WTC11 (cell line): Measurements from ENCODE around the gene FA2H.

Source experiments
- CTCF ChIP-seq: fragments of 200-600 bp; IDR thresholded peaks from 2 replicates; pipeline ENCODE4 v1.8.0; 2022; ENCODE audit warnings: antibody characterized with exemption
- ETV6 ChIP-seq: sonication (generic); formaldehyde crosslinking; IDR thresholded peaks from 2 replicates; pipeline ENCODE4 v1.8.1; 2022; ENCODE audit warnings: mild to moderate bottlenecking, missing genetic modification reagents
- MLX ChIP-seq: sonication (generic); formaldehyde crosslinking; IDR thresholded peaks from 2 replicates; pipeline ENCODE4 v1.8.1; 2023; ENCODE audit warnings: mild to moderate bottlenecking, missing genetic modification reagents, moderate library complexity
- NFYB ChIP-seq: sonication (generic); formaldehyde crosslinking; conservative IDR thresholded peaks from 2 replicates; pipeline ENCODE4 v1.8.0; 2022; ENCODE audit warnings: low read depth, missing genetic modification reagents
- SP1 ChIP-seq: sonication (generic); formaldehyde crosslinking; conservative IDR thresholded peaks from 2 replicates; pipeline ENCODE4 v1.8.1; 2022; ENCODE audit warnings: missing genetic modification reagents
- ZNF121 ChIP-seq: sonication (generic); formaldehyde crosslinking; IDR thresholded peaks from 2 replicates; pipeline ENCODE4 v1.8.0; 2023; ENCODE audit warnings: missing genetic modification reagents
- ZNF423 ChIP-seq: fragments of 250-450 bp; sonication (Bioruptor Pico); IDR thresholded peaks from 2 replicates; pipeline ENCODE4 v2.1.2; 2022; ENCODE audit warnings: mild to moderate bottlenecking, moderate library complexity
- TF ChIP-seq, protein P1 (sequence below): fragments of 250-450 bp; sonication (Bioruptor Pico); IDR thresholded peaks from 2 replicates; pipeline ENCODE4 v2.1.2; 2022; ENCODE audit warnings: mild to moderate bottlenecking, moderate library complexity
- TF ChIP-seq, protein P2 (sequence below): sonication (generic); formaldehyde crosslinking; IDR thresholded peaks from 2 replicates; pipeline ENCODE4 v1.8.0; 2023; ENCODE audit warnings: mild to moderate bottlenecking, missing genetic modification reagents

DNA sequence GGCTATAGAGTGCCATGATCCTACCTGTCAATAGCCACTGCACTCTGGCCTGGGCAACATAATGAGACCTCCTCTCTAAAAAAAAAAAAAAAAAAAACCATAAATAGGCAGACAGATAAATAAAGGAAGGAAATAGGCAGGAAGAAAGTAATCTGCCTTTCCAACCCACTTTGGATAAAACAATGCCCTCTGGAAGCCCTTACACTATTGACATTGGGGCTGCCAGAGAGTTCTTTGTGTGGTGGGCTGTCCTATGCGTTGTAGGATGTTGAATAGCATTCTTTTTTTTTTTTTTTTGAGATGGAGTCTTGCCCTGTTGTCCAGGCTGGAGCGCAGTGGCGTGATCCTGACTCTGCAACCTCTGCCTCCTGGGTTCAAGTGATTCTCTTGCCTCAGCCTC is 100.7 kb downstream of the FA2H start:
- TF ChIP-seq CTCF (no peak), ETV6 (CRISPR knock-in tag) (no peak), SP1 (CRISPR knock-in tag) (no peak), NFYB (CRISPR knock-in tag) (no peak), ZNF423 (CRISPR knock-in tag) (no peak), MLX (no peak), ZNF121 (no peak)
- TF ChIP-seq, protein P1, sequence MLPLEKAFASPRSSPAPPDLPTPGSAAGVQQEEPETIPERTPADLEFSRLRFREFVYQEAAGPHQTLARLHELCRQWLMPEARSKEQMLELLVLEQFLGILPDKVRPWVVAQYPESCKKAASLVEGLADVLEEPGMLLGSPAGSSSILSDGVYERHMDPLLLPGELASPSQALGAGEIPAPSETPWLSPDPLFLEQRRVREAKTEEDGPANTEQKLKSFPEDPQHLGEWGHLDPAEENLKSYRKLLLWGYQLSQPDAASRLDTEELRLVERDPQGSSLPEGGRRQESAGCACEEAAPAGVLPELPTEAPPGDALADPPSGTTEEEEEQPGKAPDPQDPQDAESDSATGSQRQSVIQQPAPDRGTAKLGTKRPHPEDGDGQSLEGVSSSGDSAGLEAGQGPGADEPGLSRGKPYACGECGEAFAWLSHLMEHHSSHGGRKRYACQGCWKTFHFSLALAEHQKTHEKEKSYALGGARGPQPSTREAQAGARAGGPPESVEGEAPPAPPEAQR (CRISPR knock-in tag), result no peak
- TF ChIP-seq, protein P2, sequence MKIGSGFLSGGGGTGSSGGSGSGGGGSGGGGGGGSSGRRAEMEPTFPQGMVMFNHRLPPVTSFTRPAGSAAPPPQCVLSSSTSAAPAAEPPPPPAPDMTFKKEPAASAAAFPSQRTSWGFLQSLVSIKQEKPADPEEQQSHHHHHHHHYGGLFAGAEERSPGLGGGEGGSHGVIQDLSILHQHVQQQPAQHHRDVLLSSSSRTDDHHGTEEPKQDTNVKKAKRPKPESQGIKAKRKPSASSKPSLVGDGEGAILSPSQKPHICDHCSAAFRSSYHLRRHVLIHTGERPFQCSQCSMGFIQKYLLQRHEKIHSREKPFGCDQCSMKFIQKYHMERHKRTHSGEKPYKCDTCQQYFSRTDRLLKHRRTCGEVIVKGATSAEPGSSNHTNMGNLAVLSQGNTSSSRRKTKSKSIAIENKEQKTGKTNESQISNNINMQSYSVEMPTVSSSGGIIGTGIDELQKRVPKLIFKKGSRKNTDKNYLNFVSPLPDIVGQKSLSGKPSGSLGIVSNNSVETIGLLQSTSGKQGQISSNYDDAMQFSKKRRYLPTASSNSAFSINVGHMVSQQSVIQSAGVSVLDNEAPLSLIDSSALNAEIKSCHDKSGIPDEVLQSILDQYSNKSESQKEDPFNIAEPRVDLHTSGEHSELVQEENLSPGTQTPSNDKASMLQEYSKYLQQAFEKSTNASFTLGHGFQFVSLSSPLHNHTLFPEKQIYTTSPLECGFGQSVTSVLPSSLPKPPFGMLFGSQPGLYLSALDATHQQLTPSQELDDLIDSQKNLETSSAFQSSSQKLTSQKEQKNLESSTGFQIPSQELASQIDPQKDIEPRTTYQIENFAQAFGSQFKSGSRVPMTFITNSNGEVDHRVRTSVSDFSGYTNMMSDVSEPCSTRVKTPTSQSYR (CRISPR knock-in tag), result no peak
